GM12865 (cell line): Measurements from ENCODE around the gene SGO2.
A peak's percentile ranks its signal among the peaks of the same experiment; 100 is the strongest.

Experiments used
- DNase-seq: peaks from one replicate; pipeline ENCODE4 v3.0.0; 2010; ENCODE audit warnings: low read depth
- H3K4me3 ChIP-seq: 2 replicates; pipeline ENCODE4 v1.5.1; 2011; ENCODE audit warnings: mild to moderate bottlenecking, low read depth, low read length, control low read depth
- TF ChIP-seq, protein P1 (sequence below): IDR thresholded peaks from 2 replicates; pipeline ENCODE4 v1.5.1; 2011; ENCODE audit warnings: low read length, control low read depth, low read depth, inconsistent platforms; ENCODE audit not compliant: insufficient read depth; ENCODE audit errors: missing control alignments

SGO2 gene

DNA sequence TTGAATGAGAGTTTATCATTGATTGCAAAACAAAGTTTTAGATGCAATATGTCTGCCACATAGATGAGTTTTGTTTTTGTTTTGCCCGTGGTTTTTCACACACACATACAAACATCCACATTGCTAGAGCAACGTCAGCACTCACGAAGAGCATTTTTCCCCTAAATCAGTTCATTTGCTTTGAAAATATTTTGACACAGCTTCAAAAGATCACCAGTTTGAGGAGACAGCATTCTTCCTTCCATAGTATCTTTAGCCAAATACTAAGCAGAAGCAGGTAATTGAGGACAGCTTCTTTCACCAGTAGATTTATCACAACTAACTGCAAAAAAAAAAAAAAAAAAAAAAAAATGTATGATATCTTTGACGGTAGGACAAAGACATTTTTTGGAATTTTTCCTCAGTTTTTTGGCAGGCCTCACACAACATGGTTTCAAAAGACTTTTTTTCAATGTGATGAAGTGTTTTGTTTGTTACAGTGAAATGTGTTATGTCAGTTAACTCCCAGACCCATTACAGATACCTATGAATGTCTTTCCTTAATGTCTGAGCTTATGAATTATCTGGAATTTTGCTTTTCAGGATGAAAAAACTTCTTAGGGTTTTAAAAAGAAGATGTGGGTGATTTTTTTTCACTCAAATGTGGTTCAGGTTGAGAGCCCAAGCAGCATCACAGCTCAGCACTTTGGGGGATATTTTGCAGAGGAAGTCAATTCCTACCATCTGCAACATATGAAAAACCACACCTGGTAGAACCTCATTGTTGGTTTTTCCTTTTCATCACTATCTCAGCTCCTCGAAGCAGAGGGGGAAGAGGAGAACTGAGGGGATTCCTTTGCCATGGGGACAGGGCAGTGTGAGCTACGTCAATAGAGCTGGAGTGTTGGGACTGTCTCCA, 91.4 kb downstream of the SGO2 start:
- DNase-seq = peak; percentile 11
- TF ChIP-seq, protein P1, sequence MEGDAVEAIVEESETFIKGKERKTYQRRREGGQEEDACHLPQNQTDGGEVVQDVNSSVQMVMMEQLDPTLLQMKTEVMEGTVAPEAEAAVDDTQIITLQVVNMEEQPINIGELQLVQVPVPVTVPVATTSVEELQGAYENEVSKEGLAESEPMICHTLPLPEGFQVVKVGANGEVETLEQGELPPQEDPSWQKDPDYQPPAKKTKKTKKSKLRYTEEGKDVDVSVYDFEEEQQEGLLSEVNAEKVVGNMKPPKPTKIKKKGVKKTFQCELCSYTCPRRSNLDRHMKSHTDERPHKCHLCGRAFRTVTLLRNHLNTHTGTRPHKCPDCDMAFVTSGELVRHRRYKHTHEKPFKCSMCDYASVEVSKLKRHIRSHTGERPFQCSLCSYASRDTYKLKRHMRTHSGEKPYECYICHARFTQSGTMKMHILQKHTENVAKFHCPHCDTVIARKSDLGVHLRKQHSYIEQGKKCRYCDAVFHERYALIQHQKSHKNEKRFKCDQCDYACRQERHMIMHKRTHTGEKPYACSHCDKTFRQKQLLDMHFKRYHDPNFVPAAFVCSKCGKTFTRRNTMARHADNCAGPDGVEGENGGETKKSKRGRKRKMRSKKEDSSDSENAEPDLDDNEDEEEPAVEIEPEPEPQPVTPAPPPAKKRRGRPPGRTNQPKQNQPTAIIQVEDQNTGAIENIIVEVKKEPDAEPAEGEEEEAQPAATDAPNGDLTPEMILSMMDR = no peak
- no peak overlapping the region for H3K4me3 ChIP-seq

DNA sequence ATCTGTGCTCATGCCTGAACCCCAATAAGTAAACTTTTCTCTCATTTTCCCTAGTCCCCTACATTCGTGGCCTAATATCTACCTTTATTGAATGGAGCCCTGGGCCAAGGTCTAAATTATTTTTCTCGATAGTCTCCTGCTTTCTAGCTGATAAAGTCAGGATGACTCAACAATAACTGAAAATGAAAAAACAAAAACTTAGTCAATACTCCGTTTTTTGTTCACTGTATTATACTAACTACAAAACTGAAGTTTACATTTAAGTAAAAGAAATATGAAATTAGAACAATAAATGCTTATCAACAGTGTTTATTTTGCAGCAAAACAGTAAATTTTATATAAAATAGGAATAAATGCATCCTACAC, 92.0 kb downstream of the SGO2 start:
- H3K4me3 ChIP-seq = no peak overlapping the region
- no peak for DNase-seq
- TF ChIP-seq, protein P1 = no peak

DNA sequence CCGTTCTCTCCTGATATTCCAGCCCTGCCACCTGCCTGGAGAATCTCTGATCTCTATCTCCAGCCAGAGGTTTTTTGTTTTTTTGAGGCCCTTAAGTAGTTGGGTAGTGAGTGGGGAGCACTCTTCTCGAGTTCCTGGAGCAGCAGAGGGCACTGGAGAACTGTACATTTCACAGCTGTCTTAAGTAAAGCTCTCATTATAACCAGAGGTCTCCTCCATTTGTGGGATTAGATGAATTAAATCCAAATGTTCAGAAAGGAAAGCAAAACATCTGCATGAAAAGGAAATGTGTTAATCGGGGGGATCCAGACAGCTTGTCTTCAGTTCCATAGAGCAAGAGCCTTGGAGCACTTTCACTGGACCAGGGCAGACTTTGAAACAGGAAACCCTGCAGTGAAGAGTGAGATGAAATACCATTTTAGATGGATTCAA, 92.6 kb downstream of the SGO2 start:
- no peak overlapping the region for H3K4me3 ChIP-seq
- DNase-seq = peak; percentile 4
- TF ChIP-seq, protein P1 = no peak

DNA sequence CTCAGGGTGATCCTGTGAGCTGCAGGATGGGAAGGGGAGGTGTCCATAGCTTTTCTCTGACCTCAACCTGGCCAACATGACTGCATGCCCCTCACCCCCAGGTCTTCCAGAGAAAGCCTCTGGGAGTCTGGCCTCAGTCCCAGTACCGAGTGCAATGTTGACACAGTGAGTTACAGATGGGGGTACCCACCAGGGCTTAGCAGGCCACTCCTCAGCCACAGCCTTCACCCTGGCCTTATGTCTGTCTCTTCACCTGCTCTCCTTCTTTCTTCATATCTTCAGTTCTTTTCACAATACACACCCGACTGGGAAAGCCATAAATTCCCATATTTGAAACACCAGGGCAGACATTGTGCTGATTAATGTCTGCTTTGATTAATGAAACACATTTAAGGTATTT, 93.3 kb downstream of the SGO2 start:
- no peak for DNase-seq
- TF ChIP-seq, protein P1 = no peak
- H3K4me3 ChIP-seq = no peak overlapping the region

DNA sequence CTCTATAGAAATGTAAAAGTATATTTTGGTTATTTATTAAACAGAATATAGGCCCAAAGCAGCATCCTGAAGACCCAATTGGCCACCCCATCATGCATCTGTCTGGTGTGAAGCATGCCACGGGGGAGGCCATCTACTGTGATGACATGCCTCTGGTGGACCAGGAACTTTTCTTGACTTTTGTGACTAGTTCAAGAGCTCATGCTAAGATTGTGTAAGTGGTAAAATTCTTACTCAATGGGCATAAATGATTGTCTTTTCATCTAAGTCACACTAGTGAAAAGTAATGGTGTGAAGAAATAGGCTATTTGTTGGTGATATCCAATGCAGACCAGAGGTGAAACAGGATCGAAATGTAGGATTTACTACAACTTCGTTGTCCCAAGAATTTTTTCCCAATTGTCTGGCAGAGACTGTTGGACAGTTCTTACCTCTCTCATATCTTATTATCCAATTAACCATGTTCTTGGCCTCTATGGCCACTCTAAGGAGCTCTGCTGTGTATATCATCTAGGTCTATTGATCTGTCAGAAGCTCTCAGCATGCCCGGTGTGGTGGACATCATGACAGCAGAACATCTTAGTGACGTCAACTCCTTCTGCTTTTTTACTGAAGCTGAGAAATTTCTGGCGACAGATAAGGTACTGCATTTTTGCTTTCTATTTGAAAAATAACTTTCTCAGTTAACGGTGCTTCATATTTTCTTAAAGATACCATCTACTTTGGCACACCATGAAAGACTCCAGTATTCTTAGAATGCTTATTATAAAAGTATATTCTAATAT, 94.8 kb downstream of the SGO2 start:
- no peak overlapping the region for H3K4me3 ChIP-seq
- no peak for DNase-seq

DNA sequence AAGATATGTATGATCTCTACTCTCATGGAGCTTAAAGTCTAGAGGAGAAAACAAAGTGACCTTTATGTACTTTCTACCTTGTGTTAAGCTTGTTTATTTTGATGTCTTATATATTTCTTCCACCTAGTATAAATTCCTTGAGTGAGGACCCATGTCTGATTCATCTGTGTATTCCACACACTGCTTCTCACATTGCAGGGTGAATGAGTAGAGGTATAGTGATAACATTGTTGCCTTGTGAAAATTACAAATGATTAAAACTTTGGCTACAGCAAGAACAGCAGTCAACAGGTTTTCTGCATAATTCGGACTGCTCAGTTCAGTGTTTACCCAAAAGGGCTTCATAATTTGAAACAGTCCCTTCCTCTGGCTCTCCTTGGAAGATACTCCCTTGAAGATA, 96.1 kb downstream of the SGO2 start:
- no peak overlapping the region for H3K4me3 ChIP-seq
- TF ChIP-seq, protein P1 = no peak

More for the DNA sequence above, 94.8 kb downstream of the SGO2 start:
- TF ChIP-seq, protein P1 = no peak

More for the DNA sequence above, 96.1 kb downstream of the SGO2 start:
- no peak for DNase-seq
